ENCODE data around the gene SRGAP3.

SRGAP3 gene

DNA sequence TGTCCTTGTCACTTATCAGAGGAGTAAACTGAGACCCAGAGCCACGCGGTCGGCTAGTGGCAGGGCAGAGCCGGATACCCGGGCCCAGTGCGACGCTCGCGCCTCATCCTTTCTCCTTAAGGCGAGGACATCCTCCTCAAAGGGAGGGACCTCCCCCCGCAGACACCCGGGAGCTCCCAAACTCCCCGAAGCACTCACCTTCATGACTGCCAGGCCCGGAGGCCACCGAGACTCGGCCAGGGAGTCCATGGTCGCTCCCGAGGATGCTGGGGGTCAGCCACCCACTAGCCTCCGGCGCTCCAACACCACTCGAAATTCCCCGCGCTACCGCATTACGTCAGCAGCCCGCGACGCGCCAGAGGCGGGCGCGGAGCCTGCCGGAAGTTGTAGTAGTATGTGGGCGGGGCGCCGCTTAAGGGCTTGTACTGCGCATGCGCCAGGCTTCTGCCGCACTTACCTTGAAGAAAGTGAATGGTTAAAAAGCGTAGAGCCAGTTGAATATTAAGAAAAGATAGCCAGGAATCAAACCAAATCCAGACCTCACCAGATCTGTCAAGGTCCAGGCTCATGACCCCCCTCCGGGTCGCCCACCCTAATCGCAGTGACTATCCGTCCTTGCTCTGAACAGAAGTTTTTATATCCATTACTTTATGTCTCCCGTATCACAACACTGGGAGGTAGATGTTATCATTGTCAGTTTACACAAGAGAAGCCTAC lies 286.2 kb downstream of the SRGAP3 start, which contains the start of gene RAD18:
Gene RAD18 (minus strand): TSS at position 336 of the 717 bp plus-strand sequence. CDS start 87 bp downstream, at position 249.
- TF ChIP-seq CTCF (IDR thresholded peaks at IDR 0.05; ENCODE audit: low read depth, low read length), result no peak
- no peak for TF ChIP-seq EZH2phosphoT487 (IDR thresholded peaks at IDR 0.05; ENCODE audit: low read depth)

GRCh38 chr3:8962226-8962861 lies 287.1 kb downstream of the SRGAP3 start:
- peak overlapping the region; percentile 93 for H3K9ac ChIP-seq (ENCODE audit: low read length)
- H3K36me3 ChIP-seq (replicated peaks; ENCODE audit: low read depth, low read length), result peaks cover 26% of the 10 kb centered on the region
- H4K20me1 ChIP-seq (ENCODE audit: insufficient read depth, low read length), result no peaks in the 10 kb centered on the region; the same call in 1 of the 2 replicates
- H3K4me1 ChIP-seq (ENCODE audit: low read length), result peaks cover 27% of the 10 kb centered on the region
- H3K4me3 ChIP-seq (ENCODE audit: low read length), result peak overlapping the region; percentile 99
- no peak for TF ChIP-seq EZH2phosphoT487 (IDR thresholded peaks at IDR 0.05; ENCODE audit: low read depth)
- no peak for TF ChIP-seq CTCF (IDR thresholded peaks at IDR 0.05; ENCODE audit: low read depth, low read length)
- H3K27ac ChIP-seq (ENCODE audit: low read length), result no peak overlapping the region
- no peak overlapping the region for H2AFZ ChIP-seq (ENCODE audit: low read depth, low read length)
- H3K9me3 ChIP-seq (ENCODE audit: insufficient read depth, low read length), result no peaks in the 10 kb centered on the region
- peak overlapping the region; percentile 80 for H3K4me2 ChIP-seq (ENCODE audit: low read length)
- H3K79me2 ChIP-seq (ENCODE audit: low read length), result peaks cover 46% of the 10 kb centered on the region
- H3K27me3 ChIP-seq (ENCODE audit: low read depth, low read length), result no peaks in the 10 kb centered on the region

More for the DNA sequence above, 286.2 kb downstream of the SRGAP3 start, which contains the start of gene RAD18:
- Histone ChIP-seq H3K9ac (ENCODE audit: low read length) (peak within 1 kb of the TSS; percentile 93), H2AFZ (ENCODE audit: low read depth, low read length) (peak within 1 kb of the TSS; percentile 69), H3K4me2 (ENCODE audit: low read length) (peak within 1 kb of the TSS; percentile 80), H3K9me3 (ENCODE audit: insufficient read depth, low read length) (no peaks in the 10 kb centered on the region), H3K4me1 (ENCODE audit: low read length) (peaks cover 27% of the 10 kb centered on the region), H4K20me1 (ENCODE audit: insufficient read depth, low read length) (no peaks in the 10 kb centered on the region; the same call in 1 of the 2 replicates), H3K27ac (ENCODE audit: low read length) (peak within 1 kb of the TSS; percentile 16), H3K79me2 (ENCODE audit: low read length) (peaks cover 46% of the 10 kb centered on the region), H3K36me3 (replicated peaks; ENCODE audit: low read depth, low read length) (peaks cover 20% of the 10 kb centered on the region), H3K4me3 (ENCODE audit: low read length) (peak within 1 kb of the TSS; percentile 99), H3K27me3 (ENCODE audit: low read depth, low read length) (no peaks in the 10 kb centered on the region)

DNA sequence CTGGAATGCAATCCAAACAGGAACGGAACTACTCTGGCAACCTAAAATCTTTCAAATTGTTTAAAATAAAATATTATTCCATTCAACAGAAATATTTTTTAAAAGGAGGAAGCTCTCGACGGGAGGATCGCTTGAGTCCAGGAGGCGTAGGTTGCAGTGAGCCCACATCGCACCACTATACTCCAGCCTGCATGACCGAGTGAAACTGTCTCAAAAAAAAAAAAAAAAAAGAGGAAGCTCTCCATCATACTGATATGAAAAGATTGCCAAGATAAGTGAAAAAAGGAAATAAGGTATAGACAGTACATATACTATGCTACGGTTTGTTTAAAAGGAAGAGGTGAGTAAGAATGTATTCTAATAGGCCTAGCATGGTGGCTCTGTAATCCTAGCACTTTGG lies 289.8 kb downstream of the SRGAP3 start:
- Histone ChIP-seq H3K36me3 (replicated peaks; ENCODE audit: low read depth, low read length) (peaks cover 39% of the 10 kb centered on the region), H3K9ac (ENCODE audit: low read length) (no peak overlapping the region)

More for the DNA sequence above, 289.8 kb downstream of the SRGAP3 start:
- TF ChIP-seq EZH2phosphoT487 (IDR thresholded peaks at IDR 0.05; ENCODE audit: low read depth) (no peak), CTCF (IDR thresholded peaks at IDR 0.05; ENCODE audit: low read depth, low read length) (no peak)
- Histone ChIP-seq H3K4me2 (ENCODE audit: low read length) (no peak overlapping the region), H3K79me2 (ENCODE audit: low read length) (peaks cover 71% of the 10 kb centered on the region), H2AFZ (ENCODE audit: low read depth, low read length) (no peak overlapping the region), H3K27ac (ENCODE audit: low read length) (no peak overlapping the region), H3K4me1 (ENCODE audit: low read length) (peaks cover 47% of the 10 kb centered on the region), H3K4me3 (ENCODE audit: low read length) (no peak overlapping the region), H3K27me3 (ENCODE audit: low read depth, low read length) (no peaks in the 10 kb centered on the region), H4K20me1 (ENCODE audit: insufficient read depth, low read length) (peaks cover 9% of the 10 kb centered on the region; the same call in 1 of the 2 replicates), H3K9me3 (ENCODE audit: insufficient read depth, low read length) (no peaks in the 10 kb centered on the region)

Measured in OCI-LY3 (cell line).